GM21576 (cell line): ENCODE data around the gene TP53TG3E.
"Not testable (repeated sequence)": the region's sequence is repeated elsewhere in the genome, so short reads cannot be mapped to it uniquely, and the experiment has no call there.

Experiments
- ATAC-seq: cut with Tn5 transposase; IDR thresholded peaks from one replicate; pipeline ENCODE4 v1.9.1; 2021; ENCODE audit warnings: mild to moderate bottlenecking, moderate library complexity; ENCODE audit not compliant: unreplicated experiment

Gene TP53TG3E, protein sequence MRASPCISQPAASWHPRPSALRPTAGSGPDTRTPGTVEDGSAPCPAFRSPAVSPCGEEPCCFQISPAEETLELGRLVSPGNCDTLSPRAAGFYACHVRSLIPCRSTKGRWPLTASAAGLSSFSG

DNA sequence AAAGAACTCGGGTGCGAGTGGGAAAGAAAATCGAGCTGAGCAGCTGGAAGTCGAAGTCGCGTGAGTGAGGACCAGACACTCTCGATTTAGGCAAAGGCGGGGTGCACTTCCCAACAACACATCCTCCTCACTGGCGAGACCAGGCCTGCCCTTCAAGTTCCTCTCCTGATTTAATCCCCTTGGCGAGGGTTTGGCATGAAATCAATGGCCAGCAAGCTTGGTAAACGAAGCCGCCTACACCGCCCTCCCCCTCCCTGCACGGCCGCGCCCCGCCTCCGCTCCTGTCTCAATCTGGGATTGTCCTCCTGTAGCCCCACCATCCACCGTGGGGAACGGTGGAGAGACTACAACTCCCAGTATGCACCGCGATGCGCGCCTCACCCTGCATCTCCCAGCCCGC, at the start of gene TP53TG3E:
TP53TG3E (plus strand) TSS at position 301 of the 400 bp plus-strand sequence; CDS start at position 369, 68 bp downstream.
- ATAC-seq: not testable (repeated sequence)

DNA sequence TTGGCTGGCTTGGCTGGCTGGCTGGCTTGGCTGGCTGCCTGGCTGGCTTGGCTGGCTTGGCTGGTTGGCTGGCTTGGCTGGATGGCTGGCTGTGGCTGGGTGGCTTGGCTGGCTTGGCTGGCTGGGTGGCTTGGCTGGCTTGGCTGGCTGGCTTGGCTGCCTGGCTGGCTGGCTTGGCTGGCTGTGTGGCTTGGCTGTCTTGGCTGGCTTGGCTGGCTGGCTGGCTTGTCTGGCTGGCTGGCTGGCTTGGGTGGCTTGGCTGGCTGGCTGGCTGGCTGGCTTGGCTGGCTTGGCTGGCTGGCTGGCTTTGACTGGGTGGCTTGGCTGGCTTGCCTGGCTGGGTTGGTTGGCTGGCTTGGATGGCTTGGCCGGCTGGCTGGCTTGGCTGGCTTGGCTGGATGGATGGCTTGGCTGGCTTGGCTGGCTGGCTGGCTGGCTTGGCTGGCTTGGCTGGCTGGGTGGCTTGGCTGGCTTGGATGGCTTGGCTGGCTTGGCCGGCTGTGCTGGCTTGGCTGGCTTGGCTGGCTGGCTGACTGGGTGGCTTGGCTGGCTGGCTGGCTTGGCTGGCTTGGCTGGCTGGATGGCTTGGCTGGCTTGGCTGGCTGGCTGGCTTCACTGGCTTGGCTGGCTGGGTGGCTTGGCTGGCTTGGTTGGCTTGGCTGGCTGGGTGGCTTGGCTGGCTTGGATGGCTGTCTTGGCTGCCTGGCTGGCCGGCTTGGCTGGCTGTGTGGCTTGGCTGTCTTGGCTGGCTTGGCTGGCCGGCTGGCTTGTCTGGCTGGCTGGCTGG, 32.3 kb downstream of the TP53TG3E start:
- ATAC-seq: not testable (repeated sequence)

DNA sequence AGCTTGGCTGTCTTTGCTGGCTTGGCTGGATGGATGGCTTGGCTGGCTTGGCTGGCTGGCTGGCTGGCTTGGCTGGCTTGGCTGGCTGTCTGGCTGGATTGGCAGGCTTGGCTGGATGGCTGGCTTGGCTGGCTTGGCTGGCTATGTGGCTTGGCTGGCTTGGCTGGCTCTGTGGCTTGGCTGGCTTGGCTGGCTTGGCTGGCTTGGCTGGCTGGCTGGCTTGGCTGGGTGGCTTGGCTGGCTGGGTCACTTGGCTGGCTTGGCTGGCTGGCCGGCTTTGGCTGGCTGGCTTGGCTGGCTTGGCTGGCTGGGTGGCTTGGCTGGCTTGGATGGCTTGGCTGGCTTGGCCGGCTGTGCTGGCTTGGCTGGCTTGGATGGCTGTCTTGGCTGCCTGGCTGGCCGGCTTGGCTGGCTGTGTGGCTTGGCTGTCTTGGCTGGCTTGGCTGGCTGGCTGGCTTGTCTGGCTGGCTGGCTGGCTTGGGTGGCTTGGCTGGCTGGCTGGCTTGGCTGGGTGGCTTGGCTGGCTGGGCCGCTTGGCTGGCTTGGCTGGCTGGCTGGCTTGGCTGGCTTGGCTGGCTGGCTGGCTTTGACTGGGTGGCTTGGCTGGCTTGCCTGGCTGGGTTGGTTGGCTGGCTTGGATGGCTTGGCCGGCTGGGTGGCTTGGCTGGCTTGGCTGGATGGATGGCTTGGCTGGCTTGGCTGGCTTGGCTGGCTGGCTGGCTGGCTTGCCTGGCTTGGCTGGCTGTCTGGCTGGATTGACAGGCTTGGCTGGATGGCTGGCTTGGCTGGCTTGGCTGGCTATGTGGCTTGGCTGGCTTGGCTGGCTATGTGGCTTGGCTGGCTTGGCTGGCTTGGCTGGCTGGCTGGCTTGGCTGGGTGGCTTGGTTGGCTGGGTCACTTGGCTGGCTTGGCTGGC, 33.8 kb downstream of the TP53TG3E start:
- not testable (repeated sequence) for ATAC-seq

DNA sequence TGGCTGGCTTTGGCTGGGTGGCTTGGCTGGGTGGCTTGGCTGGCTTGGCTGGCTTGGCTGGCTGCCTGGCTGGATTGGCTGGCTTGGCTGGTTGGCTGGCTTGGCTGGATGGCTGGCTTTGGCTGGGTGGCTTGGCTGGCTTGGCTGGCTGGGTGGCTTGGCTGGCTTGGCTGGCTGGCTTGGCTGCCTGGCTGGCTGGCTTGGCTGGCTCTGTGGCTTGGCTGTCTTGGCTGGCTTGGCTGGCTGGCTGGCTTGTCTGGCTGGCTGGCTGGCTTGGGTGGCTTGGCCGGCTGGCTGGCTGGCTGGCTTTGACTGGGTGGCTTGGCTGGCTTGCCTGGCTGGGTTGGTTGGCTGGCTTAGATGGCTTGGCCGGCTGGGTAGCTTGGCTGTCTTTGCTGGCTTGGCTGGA, 34.4 kb downstream of the TP53TG3E start:
- not testable (repeated sequence) for ATAC-seq

DNA sequence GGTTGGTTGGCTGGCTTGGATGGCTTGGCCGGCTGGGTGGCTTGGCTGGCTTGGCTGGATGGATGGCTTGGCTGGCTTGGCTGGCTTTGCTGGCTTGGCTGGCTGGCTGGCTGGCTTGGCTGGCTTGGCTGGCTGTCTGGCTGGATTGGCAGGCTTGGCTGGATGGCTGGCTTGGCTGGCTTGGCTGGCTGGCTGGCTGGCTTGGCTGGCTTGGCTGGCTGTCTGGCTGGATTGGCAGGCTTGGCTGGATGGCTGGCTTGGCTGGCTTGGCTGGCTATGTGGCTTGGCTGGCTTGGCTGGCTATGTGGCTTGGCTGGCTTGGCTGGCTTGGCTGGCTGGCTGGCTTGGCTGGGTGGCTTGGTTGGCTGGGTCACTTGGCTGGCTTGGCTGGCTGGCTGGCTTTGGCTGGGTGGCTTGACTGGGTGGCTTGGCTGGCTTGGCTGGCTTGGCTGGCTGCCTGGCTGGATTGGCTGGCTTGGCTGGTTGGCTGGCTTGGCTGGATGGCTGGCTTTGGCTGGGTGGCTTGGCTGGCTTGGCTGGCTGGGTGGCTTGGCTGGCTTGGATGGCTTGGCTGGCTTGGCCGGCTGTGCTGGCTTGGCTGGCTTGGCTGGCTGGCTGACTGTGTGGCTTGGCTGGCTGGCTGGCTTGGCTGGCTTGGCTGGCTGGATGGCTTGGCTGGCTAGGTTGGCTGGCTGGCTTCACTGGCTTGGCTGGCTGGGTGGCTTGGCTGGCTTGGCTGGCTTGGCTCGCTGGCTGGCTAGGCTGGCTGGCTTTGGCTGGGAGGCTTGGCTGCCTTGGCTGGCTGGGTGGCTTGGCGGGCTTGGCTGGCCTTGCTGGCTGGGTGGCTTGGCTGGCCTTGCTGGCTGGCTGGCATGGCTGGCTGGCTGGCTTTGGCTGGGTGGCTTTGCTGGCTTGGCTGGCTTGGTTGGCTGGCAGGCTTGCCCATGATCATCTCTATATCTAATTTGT, 35.3 kb downstream of the TP53TG3E start:
- not testable (repeated sequence) for ATAC-seq
